ENCODE data around the gene GLOD4.

Gene GLOD4

DNA sequence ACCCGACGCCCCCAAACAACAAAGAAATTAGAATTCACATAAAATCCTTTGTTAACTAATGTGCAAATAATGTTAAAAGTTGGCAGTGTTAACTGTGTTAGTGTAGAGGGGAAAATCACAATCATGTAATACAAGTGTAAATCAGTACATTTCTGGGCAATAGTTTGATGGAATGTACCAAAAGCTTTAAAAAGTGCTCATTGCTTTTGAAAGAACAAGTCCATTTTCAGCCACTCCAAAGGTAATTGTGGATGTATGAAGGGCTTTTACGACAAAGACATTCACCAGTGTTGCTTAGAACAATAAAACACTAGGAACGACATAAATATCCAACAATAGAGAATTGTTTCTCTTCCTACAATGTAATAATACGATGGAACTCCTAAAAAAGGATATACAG is 9.1 kb downstream of the GLOD4 start:
- TF ChIP-seq, protein P1, sequence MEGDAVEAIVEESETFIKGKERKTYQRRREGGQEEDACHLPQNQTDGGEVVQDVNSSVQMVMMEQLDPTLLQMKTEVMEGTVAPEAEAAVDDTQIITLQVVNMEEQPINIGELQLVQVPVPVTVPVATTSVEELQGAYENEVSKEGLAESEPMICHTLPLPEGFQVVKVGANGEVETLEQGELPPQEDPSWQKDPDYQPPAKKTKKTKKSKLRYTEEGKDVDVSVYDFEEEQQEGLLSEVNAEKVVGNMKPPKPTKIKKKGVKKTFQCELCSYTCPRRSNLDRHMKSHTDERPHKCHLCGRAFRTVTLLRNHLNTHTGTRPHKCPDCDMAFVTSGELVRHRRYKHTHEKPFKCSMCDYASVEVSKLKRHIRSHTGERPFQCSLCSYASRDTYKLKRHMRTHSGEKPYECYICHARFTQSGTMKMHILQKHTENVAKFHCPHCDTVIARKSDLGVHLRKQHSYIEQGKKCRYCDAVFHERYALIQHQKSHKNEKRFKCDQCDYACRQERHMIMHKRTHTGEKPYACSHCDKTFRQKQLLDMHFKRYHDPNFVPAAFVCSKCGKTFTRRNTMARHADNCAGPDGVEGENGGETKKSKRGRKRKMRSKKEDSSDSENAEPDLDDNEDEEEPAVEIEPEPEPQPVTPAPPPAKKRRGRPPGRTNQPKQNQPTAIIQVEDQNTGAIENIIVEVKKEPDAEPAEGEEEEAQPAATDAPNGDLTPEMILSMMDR (IDR thresholded peaks at IDR 0.05) = no peak

DNA sequence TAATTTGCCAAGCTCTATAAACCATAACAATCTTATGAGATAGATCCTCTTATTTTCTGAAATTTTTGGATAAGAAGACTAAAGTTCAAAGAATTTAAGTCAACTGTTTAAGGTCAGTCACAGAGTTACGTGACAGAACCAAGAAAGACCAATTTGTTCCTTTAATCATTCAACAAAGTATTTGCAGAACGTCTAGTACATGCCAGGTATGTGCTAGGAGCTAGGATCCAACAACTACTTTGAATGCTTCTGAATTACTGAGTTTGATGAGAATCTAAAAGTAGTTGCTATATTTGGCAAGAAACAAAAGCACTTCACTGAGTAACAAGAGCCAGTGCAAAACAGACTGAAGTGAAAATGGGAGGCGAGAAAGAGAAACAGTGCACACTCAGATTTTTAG is 15.0 kb downstream of the GLOD4 start:
- TF ChIP-seq, protein P1 (IDR thresholded peaks at IDR 0.05) = no peak

DNA sequence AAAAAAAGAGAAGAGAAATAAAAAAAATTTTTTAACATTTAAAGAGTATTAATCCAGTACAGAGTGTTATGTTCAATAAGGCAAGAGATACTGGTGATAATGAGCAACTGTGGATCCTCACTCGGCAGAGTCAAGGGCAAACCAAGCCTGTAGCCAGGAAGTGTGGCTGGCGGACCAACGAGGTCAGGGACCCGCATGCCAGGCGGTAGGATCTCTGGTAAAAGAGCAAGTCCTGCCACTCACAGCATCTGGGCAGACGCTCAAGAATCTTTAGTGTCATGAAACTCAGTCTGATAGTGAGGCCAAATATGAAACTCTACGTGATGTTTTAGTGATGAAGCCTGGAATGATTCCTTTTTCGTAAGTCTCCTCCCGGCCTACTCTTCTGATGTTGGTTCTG is 21.7 kb downstream of the GLOD4 start:
- TF ChIP-seq, protein P1 (IDR thresholded peaks at IDR 0.05) = no peak

DNA sequence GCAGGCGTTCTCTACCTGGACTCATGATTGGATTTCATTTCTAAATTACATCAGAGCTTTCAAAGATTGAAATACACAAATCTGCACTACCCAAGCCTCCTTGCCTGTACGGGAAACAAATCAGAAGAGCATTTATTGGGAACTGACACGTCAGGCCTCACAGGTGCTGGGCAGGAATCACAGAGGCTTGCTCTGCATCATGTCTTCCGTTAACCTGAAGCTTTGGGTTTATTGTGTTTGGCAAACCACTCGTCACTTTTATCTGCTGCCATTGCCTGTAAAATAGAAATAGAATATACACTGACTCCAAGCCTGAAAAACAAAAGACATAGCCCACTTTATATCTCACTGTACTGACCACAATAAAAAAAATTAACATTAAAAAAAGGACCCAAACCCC is 22.1 kb downstream of the GLOD4 start:
- TF ChIP-seq, protein P1 (IDR thresholded peaks at IDR 0.05) = no peak

DNA sequence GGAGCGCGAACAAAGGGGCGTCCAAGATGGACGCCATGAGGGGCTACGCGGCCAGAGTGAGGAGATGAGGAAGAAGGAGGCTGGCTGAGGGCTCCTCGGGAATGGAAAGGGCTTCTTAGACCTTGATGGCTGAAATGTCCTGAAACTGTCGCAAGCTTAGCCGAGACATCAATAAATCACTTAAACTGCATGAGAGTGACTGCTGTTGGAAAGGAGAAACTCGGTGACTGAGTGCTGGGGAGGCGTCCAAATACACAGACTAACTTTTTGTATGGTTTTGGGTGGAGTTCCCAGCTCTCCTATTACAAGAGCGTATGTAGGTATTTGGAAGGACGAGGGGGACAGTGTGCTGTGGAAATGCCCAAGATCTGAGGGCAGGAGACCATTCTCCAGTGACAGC is 28.7 kb downstream of the GLOD4 start:
- TF ChIP-seq, protein P1 (IDR thresholded peaks at IDR 0.05) = no peak

DNA sequence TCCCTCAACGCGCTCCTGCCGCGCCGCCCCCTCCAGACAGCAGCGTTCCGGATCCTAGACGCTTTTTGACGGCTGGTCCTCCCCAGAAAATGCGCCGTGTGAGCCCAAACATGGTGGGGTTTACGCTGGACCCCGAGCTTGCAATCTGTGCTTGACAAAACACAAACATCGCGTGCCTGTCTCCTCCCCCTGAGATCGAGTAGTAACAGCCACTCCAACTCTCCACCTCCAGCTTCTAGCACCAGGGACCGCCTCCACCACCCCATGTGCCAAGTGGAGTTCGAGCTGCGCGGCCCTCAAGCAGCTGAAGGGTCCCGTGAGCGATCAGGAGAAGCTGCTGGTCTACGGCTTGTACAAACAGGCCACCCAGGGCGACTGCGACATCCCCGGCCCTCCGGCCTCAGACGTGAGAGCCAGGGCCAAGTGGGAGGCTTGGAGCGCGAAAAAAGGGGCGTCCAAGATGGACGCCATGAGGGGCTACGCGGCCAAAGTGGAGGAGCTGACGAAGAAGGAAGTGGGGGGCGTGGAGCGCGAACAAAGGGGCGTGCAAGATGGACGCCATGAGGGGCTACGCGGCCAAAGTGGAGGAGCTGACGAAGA is 29.4 kb downstream of the GLOD4 start:
- TF ChIP-seq, protein P1 (IDR thresholded peaks at IDR 0.05) = no peak

DNA sequence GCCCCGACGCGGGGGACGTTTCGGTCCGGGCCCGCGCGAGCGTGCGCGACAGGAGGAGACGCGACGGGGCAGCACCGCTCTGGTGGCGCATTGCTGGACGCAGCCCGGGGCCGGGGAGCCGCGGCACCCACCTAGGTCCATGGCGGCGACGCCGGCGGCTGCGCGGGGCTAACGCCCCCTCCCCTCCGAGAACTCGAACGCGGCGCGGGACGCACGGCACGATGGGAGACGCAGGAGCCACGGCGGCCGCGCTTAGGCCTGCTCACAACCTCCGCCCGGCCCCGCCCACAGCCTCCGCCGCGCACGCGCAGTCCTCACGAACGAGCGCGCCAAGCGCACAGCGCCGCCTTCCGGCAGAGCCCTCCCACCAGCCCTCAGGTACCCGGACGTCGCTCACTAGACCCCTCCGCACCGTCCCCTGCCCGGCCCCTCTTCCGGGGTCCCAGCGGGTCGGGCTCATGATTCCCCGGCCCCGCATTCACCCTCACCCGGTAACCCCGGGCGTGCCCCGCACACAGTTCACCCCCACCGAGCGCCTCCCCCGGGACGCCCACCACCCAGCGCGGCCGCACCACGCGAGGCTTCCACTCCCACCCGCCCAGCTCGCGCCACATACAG is 30.0 kb downstream of the GLOD4 start, which contains the start of gene GEMIN4:
GEMIN4 (minus strand) TSS at position 263 of the 618 bp plus-strand sequence; CDS start at position 141, 122 bp downstream.
- TF ChIP-seq, protein P1 (IDR thresholded peaks at IDR 0.05) = peak; percentile 88
